Peyer's patch (tissue), 4 donors: ENCODE measurements around the gene DDOST. TPM values are rescaled to one million over a fixed set of nuclear protein-coding genes. Genes with fewer than 3 reads are reported as not detected.

Experiments
- DNase-seq, 3 donors: peaks; one replicate each; pipeline ENCODE4 v3.0.0-alpha.2; 2017 to 2019
- H3K27ac ChIP-seq, 4 donors: fragments of 200-600 bp; sonication (generic); one replicate each; pipeline ENCODE4 v1.5.1; 2016 to 2019
- H3K27me3 ChIP-seq, 2 donors: fragments of 200-600 bp; sonication (generic); one replicate each; pipeline ENCODE4 v1.5.1; 2019
- H3K36me3 ChIP-seq, 3 donors: fragments of 200-600 bp; sonication (generic); one replicate each; pipeline ENCODE4 v1.5.1; 2016 to 2019
- H3K4me1 ChIP-seq, 4 donors: fragments of 200-600 bp; sonication (generic); one replicate each; pipeline ENCODE4 v1.5.1; 2016 to 2019
- H3K4me3 ChIP-seq, 4 donors: fragments of 200-600 bp; sonication (generic); 1 replicate in 3 of 4; 2 replicates in 1 of 4; pipeline ENCODE4 v1.5.1; 2016 to 2019; ENCODE audit warnings: mild to moderate bottlenecking in 1 of 4
- H3K9me3 ChIP-seq, 4 donors: fragments of 200-600 bp; sonication (generic); one replicate each; pipeline ENCODE4 v1.5.1; 2016 to 2019; ENCODE audit warnings: mild to moderate bottlenecking in 1 of 4
- POLR2A ChIP-seq, 2 donors: fragments of 450-650 bp; IDR thresholded peaks; one replicate each; pipeline ENCODE4 v1.5.1; 2017; ENCODE audit warnings: antibody characterized with exemption in 2 of 2, mild to moderate bottlenecking in 2 of 2, moderate library complexity in 2 of 2
- total RNA-seq, 4 donors: library from RNA; depleted of rRNA; stranded (reverse); fragments of >200 nt; gene quantifications; one replicate each; pipeline ENCODE4 v1.1.0, GENCODE V29; 2016
- TF ChIP-seq, protein P1 (sequence below), 6 experiments: fragments of 450-650 bp in 4 of 6; fragments of 200-600 bp in 2 of 6; sonication (generic) in 1 of 6; IDR thresholded peaks; one replicate each; pipeline ENCODE4 v1.5.1; 2017 to 2019; ENCODE audit warnings: antibody characterized with exemption in 6 of 6, mild to moderate bottlenecking in 3 of 6, moderate library complexity in 1 of 6

The DDOST gene
- total RNA-seq, 4 donors from 2014 or later = 44.6 to 145 (median 126) TPM

DNA sequence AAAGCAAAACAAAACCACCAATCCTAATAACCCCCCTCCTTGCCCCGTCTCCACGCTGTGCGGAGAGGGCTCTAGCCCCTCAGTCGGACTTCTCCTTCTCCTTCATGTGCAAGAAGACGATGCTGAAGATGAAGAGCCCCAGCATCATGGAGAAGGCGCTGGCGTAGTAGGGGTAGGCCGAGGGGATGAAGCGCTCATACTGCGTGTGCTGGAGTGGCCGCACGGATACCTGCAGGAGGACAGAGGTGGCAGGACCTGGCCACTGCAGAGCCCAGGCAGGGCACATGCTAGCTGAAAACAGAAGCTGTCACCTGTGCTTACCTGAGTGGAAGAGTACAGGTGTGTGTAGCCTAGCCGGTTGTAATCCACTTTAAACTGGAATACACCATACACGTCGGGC lies 8.9 kb downstream of the DDOST start:
- no peaks in the 10 kb centered on the region for H3K4me1 ChIP-seq
- no peak for DNase-seq
- no peaks in the 10 kb centered on the region for H3K27me3 ChIP-seq
- H3K36me3 ChIP-seq = peaks cover 0 to 97% (median 0%) of the 10 kb centered on the region in 3 donors
- no peak overlapping the region for H3K27ac ChIP-seq
- TF ChIP-seq, protein P1, sequence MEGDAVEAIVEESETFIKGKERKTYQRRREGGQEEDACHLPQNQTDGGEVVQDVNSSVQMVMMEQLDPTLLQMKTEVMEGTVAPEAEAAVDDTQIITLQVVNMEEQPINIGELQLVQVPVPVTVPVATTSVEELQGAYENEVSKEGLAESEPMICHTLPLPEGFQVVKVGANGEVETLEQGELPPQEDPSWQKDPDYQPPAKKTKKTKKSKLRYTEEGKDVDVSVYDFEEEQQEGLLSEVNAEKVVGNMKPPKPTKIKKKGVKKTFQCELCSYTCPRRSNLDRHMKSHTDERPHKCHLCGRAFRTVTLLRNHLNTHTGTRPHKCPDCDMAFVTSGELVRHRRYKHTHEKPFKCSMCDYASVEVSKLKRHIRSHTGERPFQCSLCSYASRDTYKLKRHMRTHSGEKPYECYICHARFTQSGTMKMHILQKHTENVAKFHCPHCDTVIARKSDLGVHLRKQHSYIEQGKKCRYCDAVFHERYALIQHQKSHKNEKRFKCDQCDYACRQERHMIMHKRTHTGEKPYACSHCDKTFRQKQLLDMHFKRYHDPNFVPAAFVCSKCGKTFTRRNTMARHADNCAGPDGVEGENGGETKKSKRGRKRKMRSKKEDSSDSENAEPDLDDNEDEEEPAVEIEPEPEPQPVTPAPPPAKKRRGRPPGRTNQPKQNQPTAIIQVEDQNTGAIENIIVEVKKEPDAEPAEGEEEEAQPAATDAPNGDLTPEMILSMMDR (IDR thresholded peaks at IDR 0.05) = no peak
- no peak for TF ChIP-seq POLR2A (IDR thresholded peaks at IDR 0.05)
- H3K4me3 ChIP-seq = no peak overlapping the region
- H3K9me3 ChIP-seq = no peaks in the 10 kb centered on the region

DNA sequence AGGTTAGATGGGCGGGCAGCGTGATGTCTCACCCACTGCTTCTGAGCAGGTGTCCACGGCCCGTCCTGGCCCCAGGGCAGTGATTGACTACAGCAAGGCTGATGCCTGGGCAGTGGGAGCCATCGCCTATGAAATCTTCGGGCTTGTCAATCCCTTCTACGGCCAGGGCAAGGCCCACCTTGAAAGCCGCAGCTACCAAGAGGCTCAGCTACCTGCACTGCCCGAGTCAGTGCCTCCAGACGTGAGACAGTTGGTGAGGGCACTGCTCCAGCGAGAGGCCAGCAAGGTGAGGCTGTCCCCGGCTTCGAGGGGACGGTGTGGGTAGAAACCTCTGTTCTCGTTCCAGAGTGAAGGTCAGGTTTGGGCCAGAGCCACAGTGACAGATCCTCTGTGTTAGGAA lies 12.2 kb downstream of the DDOST start:
- no peak for DNase-seq
- H3K36me3 ChIP-seq = peaks cover 0 to 88% (median 0%) of the 10 kb centered on the region in 3 donors
- no peaks in the 10 kb centered on the region for H3K27me3 ChIP-seq
- no peaks in the 10 kb centered on the region for H3K9me3 ChIP-seq
- H3K4me3 ChIP-seq = no peak overlapping the region
- no peak overlapping the region for H3K27ac ChIP-seq
- no peaks in the 10 kb centered on the region for H3K4me1 ChIP-seq
- no peak for TF ChIP-seq POLR2A (IDR thresholded peaks at IDR 0.05)
- TF ChIP-seq, protein P1 (IDR thresholded peaks at IDR 0.05) = no peak

DNA sequence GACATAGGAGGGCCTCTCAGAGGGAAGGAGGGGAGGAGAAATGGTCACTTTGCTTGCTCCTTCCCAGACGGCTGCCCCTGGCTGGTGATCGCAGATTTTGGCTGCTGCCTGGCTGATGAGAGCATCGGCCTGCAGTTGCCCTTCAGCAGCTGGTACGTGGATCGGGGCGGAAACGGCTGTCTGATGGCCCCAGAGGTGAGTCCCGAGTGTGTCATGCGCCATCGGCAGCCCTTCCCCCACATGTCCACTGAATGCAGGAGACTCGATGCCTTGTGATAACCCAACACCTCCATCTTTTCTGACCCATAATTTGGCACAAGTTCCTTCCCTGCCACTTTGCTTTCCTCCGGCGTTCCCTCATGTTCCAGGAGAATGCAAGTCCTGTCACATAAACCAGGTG lies 12.7 kb downstream of the DDOST start:
- no peak for DNase-seq
- Histone ChIP-seq H3K27ac (no peak overlapping the region), H3K27me3 (no peaks in the 10 kb centered on the region), H3K36me3 (peaks cover 0 to 89% (median 0%) of the 10 kb centered on the region in 3 donors), H3K4me1 (no peaks in the 10 kb centered on the region), H3K4me3 (no peak overlapping the region), H3K9me3 (no peaks in the 10 kb centered on the region)
- TF ChIP-seq, protein P1 (IDR thresholded peaks at IDR 0.05) = no peak
- TF ChIP-seq POLR2A (IDR thresholded peaks at IDR 0.05) = no peak

DNA sequence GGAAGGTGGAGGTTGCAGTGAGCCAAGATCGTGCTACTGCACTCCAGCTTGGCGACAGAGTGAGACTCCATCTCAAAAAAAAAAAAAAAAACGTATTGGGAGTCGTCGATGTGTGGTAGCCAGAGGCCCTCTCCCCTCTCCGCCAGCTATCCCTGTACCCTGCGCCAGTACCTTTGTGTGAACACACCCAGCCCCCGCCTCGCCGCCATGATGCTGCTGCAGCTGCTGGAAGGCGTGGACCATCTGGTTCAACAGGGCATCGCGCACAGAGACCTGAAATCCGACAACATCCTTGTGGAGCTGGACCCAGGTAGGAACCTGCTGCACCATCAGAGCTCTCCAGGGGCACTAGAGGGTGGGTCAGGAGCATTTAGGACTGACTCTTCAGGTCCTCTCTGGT lies 15.8 kb downstream of the DDOST start:
- Histone ChIP-seq H3K27ac (no peak overlapping the region), H3K36me3 (peaks cover 0 to 89% (median 0%) of the 10 kb centered on the region in 3 donors), H3K4me1 (no peaks in the 10 kb centered on the region), H3K27me3 (no peaks in the 10 kb centered on the region), H3K9me3 (no peaks in the 10 kb centered on the region), H3K4me3 (no peak overlapping the region)
- DNase-seq = no peak
- TF ChIP-seq, protein P1 (IDR thresholded peaks at IDR 0.05) = no peak
- TF ChIP-seq POLR2A (IDR thresholded peaks at IDR 0.05) = no peak

DNA sequence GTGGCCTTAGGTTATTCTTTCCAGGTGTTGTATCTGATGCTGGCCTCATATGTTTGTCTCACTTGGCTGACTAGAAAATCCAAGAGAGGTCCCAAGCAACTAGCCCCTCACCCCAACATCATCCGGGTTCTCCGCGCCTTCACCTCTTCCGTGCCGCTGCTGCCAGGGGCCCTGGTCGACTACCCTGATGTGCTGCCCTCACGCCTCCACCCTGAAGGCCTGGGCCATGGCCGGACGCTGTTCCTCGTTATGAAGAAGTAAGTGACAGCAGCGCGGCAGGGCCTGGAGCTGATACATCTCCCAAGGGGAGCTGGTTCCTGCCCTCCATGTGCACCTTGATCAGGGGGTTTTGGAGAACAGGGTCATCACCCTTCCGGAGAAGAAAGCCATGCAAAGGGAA lies 16.8 kb downstream of the DDOST start:
- H3K27me3 ChIP-seq = no peaks in the 10 kb centered on the region
- H3K9me3 ChIP-seq = no peaks in the 10 kb centered on the region
- TF ChIP-seq POLR2A (IDR thresholded peaks at IDR 0.05) = no peak
- TF ChIP-seq, protein P1 (IDR thresholded peaks at IDR 0.05) = no peak
- H3K27ac ChIP-seq = no peak overlapping the region
- no peaks in the 10 kb centered on the region for H3K4me1 ChIP-seq
- DNase-seq = no peak
- no peak overlapping the region for H3K4me3 ChIP-seq
- peaks cover 0 to 89% (median 0%) of the 10 kb centered on the region in 3 donors for H3K36me3 ChIP-seq

DNA sequence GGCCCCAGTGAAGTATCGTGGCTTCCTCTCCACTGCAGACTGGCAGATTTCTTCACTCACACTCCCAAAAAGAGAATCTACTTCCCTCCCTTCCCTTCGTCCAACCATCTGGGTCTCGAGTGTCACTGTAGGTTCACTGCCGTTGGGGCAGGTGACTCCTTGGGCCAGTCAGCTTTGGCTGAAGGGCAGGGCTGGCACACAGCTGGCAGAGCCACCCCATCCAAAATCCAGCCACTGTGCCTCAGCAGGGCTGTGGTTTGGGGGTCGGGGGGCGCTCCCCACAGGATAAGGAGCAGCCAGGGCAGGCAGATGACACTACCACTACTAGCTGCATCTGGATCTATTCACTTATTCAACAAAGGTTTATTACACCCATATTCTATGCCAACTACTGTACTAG lies 18.1 kb downstream of the DDOST start:
- Histone ChIP-seq H3K27ac (no peak overlapping the region), H3K4me3 (no peak overlapping the region), H3K36me3 (peaks cover 0 to 90% (median 0%) of the 10 kb centered on the region in 3 donors), H3K27me3 (no peaks in the 10 kb centered on the region), H3K9me3 (no peaks in the 10 kb centered on the region), H3K4me1 (no peaks in the 10 kb centered on the region)
- DNase-seq = no peak
- TF ChIP-seq POLR2A (IDR thresholded peaks at IDR 0.05) = no peak
- TF ChIP-seq, protein P1 (IDR thresholded peaks at IDR 0.05) = no peak
